Spleen (tissue), 11 donors: ENCODE results near the gene FAM76B. TPM values are rescaled to one million over a fixed set of nuclear protein-coding genes. Genes with fewer than 3 reads are reported as not detected.
A peak's percentile ranks its signal among the peaks of the same experiment; 100 is the strongest.

Experiments
- DNase-seq: peaks from one replicate; pipeline ENCODE4 v3.0.0-alpha.2; 2020
- H3K27ac ChIP-seq, 8 donors: fragments of 200-600 bp; sonication (generic) in 7 of 8; 1 replicate in 4 of 8; 2 replicates in 4 of 8; pipeline versions ENCODE4 v1.5.0 to v1.8.0; 2016 to 2021; ENCODE audit warnings: inconsistent platforms in 4 of 8, mild to moderate bottlenecking in 4 of 8, moderate library complexity in 1 of 8
- H3K27me3 ChIP-seq, 7 donors: fragments of 200-600 bp; sonication (generic) in 6 of 7; replicated peaks in 1 of 7; 1 replicate in 4 of 7; 2 replicates in 3 of 7; pipeline versions ENCODE4 v1.5.0 to v1.8.0; 2016 to 2021; ENCODE audit warnings: inconsistent platforms in 3 of 7, mild to moderate bottlenecking in 1 of 7
- H3K36me3 ChIP-seq, 6 donors: fragments of 200-600 bp; sonication (generic) in 5 of 6; 1 replicate in 4 of 6; 2 replicates in 2 of 6; pipeline versions ENCODE4 v1.5.0 to v1.8.0; 2016 to 2021; ENCODE audit warnings: inconsistent platforms in 2 of 6
- H3K4me1 ChIP-seq, 6 donors: fragments of 200-600 bp; sonication (generic) in 5 of 6; 1 replicate in 3 of 6; 2 replicates in 3 of 6; pipeline versions ENCODE4 v1.5.0 to v1.8.0; 2016 to 2021; ENCODE audit warnings: inconsistent platforms in 3 of 6
- H3K4me3 ChIP-seq, 8 donors: fragments of 200-600 bp; sonication (generic) in 7 of 8; 1 replicate in 4 of 8; 2 replicates in 4 of 8; pipeline versions ENCODE4 v1.5.0 to v1.8.0; 2016 to 2021; ENCODE audit warnings: inconsistent platforms in 4 of 8, mild to moderate bottlenecking in 4 of 8, moderate library complexity in 2 of 8
- H3K9me3 ChIP-seq, 8 donors: fragments of 200-600 bp; sonication (generic) in 7 of 8; 1 replicate in 4 of 8; 2 replicates in 4 of 8; pipeline versions ENCODE4 v1.5.0 to v1.8.0; 2016 to 2021; ENCODE audit warnings: inconsistent platforms in 4 of 8
- POLR2A ChIP-seq, 3 donors: fragments of 450-650 bp; IDR thresholded peaks; one replicate each; pipeline ENCODE4 v1.5.1; 2017; ENCODE audit warnings: antibody characterized with exemption in 3 of 3, mild to moderate bottlenecking in 1 of 3
- POLR2AphosphoS5 ChIP-seq, 3 donors: sonication (generic); formaldehyde crosslinking; IDR thresholded peaks; one replicate each; pipeline ENCODE4 v1.5.1; 2017; ENCODE audit warnings: antibody characterized with exemption in 3 of 3
- WGBS, 5 donors: extraction: QIAGEN DNeasy Blood & Tissue Kit in 3 of 5; methylation state at CpG; one replicate each; pipeline versions ENCODE4 v1.1.5 to v1.1.7; 2013 to 2018; 5-methylcytosine and 5-hydroxymethylcytosine counted together
- intact Hi-C: fragments of 100-400 bp; cut with DNase I; formaldehyde crosslinking; loops from one replicate; pipeline ENCODE4 v1.15.0; 2023; ENCODE audit warnings: low total_unique reads
- polyA plus RNA-seq, 3 donors: library from polyadenylated mRNA; stranded (reverse); fragments of 200-250 nt; gene quantifications; one replicate each; pipeline ENCODE4 v1.2.1, GENCODE V29; 2013
- total RNA-seq, 7 donors: library from RNA; depleted of rRNA in 3 of 7; stranded (reverse); fragments of >200 nt in 3 of 7; fragmentation: NEBNext Ultra II Directional in 4 of 7; extraction: Animal tissue kit (Norgen Biotek cat#: 25700) in 4 of 7; gene quantifications; one replicate each; pipeline versions ENCODE4 v1.1.0 to v1.2.1, GENCODE V29; 2016 to 2021
- TF ChIP-seq, protein P1 (sequence below), 11 experiments: fragments of 200-600 bp in 7 of 11; fragments of 450-650 bp in 4 of 11; sonication (generic) in 4 of 11; IDR thresholded peaks in 8 of 11; conservative IDR thresholded peaks in 3 of 11; 1 replicate in 7 of 11; 2 replicates in 4 of 11; pipeline versions ENCODE4 v1.4.0 to v1.8.0; 2016 to 2021; ENCODE audit warnings: antibody characterized with exemption in 11 of 11, inconsistent platforms in 4 of 11, mild to moderate bottlenecking in 1 of 11
- donor health status: healthy with polysubstance abuse.
- donor health status: DM: no; HTN: no; CAD: no; lungs with moderate emphysema.
- donor health status: DM: no; HTN: no; CAD: no.
- donor health status: Bipolar disorder and iron deficiency.
- donor health status: healthy.
- donor health status: DM: no; HTN: no; CAD: no.
- donor health status: DM: yes; HTN: yes; CAD: no.

Gene FAM76B
- total and polyA plus RNA-seq, 10 donors, result 15.9 to 47.4 (median 35.7) TPM

DNA sequence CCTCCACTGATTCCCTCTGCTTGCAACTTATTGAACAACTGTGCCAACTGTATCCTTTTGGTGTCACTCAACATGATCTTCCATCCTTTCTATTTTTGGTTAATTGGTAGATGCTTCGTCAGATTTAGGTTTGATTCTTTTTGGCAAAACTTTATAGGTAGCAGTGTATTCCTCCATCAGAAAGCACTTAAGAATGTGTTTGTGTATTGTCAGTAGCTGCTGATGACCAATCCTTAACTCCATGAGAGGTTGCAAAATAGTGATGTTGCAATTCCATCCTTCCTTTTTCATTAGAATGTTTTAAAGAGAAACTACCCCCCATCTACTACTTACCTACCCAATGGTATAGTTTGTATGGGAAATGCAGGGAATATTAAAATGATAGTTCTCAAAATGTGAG lies 22.1 kb downstream of the FAM76B start:
- WGBS, 5 donors, result 58 to 91% (median 81%) methylated on average over 1 of the region's 1 CpG
- H3K36me3 ChIP-seq, result peaks cover 0 to 45% (median 18%) of the 10 kb centered on the region in 6 donors
- intact Hi-C loops, result loop anchor here (5.0 to 10.0 kb wide), 2 partner anchors 615 to 693 kb away; no protein-coding TSS in a partner anchor

GRCh38 chr11:95766701-95767100 lies 22.9 kb downstream of the FAM76B start:
- Histone ChIP-seq H3K9me3 (no peaks in the 10 kb centered on the region), H3K27ac (no peak overlapping the region), H3K4me3 (no peak overlapping the region), H3K4me1 (peaks cover 0 to 15% (median 3%) of the 10 kb centered on the region in 6 donors), H3K27me3 (no peaks in the 10 kb centered on the region), H3K36me3 (peaks cover 0 to 37% (median 14%) of the 10 kb centered on the region in 6 donors)
- TF ChIP-seq POLR2AphosphoS5 (IDR thresholded peaks at IDR 0.05) (no peak), POLR2A (IDR thresholded peaks at IDR 0.05) (no peak)
- TF ChIP-seq, protein P1, sequence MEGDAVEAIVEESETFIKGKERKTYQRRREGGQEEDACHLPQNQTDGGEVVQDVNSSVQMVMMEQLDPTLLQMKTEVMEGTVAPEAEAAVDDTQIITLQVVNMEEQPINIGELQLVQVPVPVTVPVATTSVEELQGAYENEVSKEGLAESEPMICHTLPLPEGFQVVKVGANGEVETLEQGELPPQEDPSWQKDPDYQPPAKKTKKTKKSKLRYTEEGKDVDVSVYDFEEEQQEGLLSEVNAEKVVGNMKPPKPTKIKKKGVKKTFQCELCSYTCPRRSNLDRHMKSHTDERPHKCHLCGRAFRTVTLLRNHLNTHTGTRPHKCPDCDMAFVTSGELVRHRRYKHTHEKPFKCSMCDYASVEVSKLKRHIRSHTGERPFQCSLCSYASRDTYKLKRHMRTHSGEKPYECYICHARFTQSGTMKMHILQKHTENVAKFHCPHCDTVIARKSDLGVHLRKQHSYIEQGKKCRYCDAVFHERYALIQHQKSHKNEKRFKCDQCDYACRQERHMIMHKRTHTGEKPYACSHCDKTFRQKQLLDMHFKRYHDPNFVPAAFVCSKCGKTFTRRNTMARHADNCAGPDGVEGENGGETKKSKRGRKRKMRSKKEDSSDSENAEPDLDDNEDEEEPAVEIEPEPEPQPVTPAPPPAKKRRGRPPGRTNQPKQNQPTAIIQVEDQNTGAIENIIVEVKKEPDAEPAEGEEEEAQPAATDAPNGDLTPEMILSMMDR (IDR thresholded peaks at IDR 0.05 in 8 of 11, conservative IDR thresholded peaks at IDR 0.05 in 3 of 11), result no peak
- no peak for DNase-seq
- intact Hi-C loops, result loop anchor here (5.0 to 10.0 kb wide), 2 partner anchors 614 to 692 kb away; no protein-coding TSS in a partner anchor
- whole genome bisulfite sequencing, 5 donors, result 80 to 91% (median 86%) methylated on average over 3 of the region's 3 CpGs

More for the DNA sequence above, 22.1 kb downstream of the FAM76B start:
- TF ChIP-seq POLR2A (IDR thresholded peaks at IDR 0.05), result no peak
- no peaks in the 10 kb centered on the region for H3K9me3 ChIP-seq
- no peak overlapping the region for H3K27ac ChIP-seq
- no peaks in the 10 kb centered on the region for H3K27me3 ChIP-seq
- H3K4me1 ChIP-seq, result peaks cover 0 to 15% (median 3%) of the 10 kb centered on the region in 6 donors
- H3K4me3 ChIP-seq, result no peak overlapping the region
- no peak for DNase-seq

DNA sequence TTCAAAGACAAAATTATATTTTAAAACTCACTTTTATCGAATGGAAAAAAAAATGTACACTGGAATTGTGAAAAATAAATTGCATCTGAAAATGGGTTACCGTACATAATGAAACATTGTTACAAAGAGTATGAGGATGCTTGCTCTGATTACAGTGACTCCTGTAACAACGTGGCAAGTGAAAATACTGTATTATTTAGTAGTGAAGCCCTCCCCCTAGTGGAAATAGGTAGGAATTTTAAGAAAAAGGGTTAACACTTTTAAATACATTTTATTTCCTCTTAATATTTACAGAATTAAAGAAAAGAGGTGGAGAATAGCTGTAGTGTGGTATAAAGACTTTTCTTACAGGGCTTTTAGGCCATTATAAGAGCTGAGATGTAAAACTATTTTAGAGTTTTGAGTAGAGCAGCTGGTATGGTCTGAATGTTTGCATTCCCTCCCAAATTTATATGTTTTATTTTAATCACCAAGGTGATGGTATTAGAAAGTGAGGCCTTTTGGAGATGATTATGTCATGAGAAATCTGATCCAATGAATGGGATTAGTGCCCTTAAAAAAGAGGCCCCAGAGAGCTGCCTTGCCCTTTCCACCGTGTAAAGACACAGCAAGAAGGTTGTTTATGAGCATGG lies 25.2 kb downstream of the FAM76B start:
- intact Hi-C loops, result loop anchor here (5.0 to 10.0 kb wide), 2 partner anchors 57 to 690 kb away; no protein-coding TSS in a partner anchor
- H3K4me3 ChIP-seq, result no peak overlapping the region
- TF ChIP-seq, protein P1 (IDR thresholded peaks at IDR 0.05 in 8 of 11, conservative IDR thresholded peaks at IDR 0.05 in 3 of 11), result peak; percentile 56 to 80 (median 76)
- no peak for TF ChIP-seq POLR2A (IDR thresholded peaks at IDR 0.05)
- H3K4me1 ChIP-seq, result peaks cover 0 to 25% (median 6%) of the 10 kb centered on the region in 6 donors
- H3K36me3 ChIP-seq, result peaks cover 0 to 15% (median 4%) of the 10 kb centered on the region in 6 donors
- H3K27ac ChIP-seq, result no peak overlapping the region
- 21 to 25% (median 22%) methylated on average over 4 of the region's 4 CpGs for WGBS, 5 donors
- no peaks in the 10 kb centered on the region for H3K9me3 ChIP-seq
- H3K27me3 ChIP-seq, result no peaks in the 10 kb centered on the region
- DNase-seq, result no peak

DNA sequence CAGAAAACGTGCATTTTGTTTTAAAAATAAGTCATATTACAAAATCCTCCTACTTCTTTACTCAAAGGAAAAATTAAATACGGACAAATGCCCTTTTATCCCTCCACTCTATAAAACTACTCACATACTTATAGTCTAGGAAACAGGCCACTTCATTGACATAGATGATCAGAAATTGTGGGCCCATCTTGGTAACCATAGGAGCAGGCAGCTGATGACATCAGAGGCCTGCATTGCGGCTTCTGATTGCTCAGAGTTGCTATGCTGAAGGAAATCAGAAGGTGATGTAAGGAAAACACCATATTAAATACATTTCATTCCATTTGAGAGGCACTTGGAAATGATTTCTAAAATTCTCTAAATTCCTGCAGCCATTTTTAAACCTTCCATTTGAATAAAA lies 27.0 kb downstream of the FAM76B start:
- DNase-seq, result no peak
- 92 to 95% (median 94%) methylated on average over 3 of the region's 3 CpGs for WGBS, 5 donors
- H3K27ac ChIP-seq, result no peak overlapping the region

More for the DNA sequence above, 27.0 kb downstream of the FAM76B start:
- Histone ChIP-seq H3K27me3 (no peaks in the 10 kb centered on the region), H3K36me3 (no peaks in the 10 kb centered on the region), H3K4me1 (peaks cover 0 to 25% (median 6%) of the 10 kb centered on the region in 6 donors), H3K4me3 (no peak overlapping the region), H3K9me3 (no peaks in the 10 kb centered on the region)
- TF ChIP-seq POLR2AphosphoS5 (IDR thresholded peaks at IDR 0.05), result no peak
- TF ChIP-seq POLR2A (IDR thresholded peaks at IDR 0.05), result no peak
- TF ChIP-seq, protein P1 (IDR thresholded peaks at IDR 0.05 in 8 of 11, conservative IDR thresholded peaks at IDR 0.05 in 3 of 11), result no peak
- intact Hi-C loops, result loop anchor here (5.0 to 10.0 kb wide), 2 partner anchors 55 to 688 kb away; no protein-coding TSS in a partner anchor
